Activated gamma-delta T cell (primary cell): ENCODE data around the gene GLB1L.
"Not testable (repeated sequence)": the region's sequence is repeated elsewhere in the genome, so short reads cannot be mapped to it uniquely, and the experiment has no call there.

Experiments
- DNase-seq: peaks from one replicate; lab custom pipeline; 2025; lab: John Stamatoyannopoulos, UW

The GLB1L gene

DNA sequence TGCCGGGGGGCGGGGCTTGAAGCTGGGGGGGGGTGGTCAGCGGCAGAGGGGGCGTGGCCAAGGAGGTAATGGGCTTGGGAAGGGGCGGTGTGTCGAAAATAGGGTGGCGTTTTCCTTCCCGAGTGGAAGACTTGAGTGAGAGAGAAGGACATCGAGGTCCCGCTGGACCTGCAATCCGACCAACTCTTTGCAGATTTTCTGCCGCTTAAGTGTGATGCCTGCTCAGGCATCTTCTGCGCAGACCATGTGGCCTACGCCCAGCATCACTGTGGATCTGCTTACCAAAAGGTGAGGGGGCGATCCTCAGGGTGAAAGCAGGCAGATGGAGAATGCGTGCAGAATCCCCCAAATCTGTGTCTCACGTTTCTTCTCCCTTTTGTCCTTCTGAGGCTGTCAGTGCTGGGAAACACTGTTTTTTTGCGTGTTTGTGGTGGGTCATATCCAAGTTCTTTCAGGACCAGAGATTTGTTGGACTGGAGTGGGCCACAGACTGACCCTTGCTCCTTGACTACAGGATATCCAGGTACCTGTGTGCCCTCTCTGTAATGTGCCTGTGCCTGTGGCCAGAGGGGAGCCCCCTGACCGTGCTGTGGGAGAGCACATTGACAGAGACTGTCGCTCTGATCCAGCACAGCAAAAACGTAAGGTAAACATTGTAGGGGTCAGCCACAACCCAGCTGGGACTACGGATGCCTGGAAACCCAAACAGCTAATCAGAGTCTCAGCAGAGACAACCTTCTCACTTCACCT lies 37.9 kb downstream of the GLB1L start:
- DNase-seq = no peak

DNA sequence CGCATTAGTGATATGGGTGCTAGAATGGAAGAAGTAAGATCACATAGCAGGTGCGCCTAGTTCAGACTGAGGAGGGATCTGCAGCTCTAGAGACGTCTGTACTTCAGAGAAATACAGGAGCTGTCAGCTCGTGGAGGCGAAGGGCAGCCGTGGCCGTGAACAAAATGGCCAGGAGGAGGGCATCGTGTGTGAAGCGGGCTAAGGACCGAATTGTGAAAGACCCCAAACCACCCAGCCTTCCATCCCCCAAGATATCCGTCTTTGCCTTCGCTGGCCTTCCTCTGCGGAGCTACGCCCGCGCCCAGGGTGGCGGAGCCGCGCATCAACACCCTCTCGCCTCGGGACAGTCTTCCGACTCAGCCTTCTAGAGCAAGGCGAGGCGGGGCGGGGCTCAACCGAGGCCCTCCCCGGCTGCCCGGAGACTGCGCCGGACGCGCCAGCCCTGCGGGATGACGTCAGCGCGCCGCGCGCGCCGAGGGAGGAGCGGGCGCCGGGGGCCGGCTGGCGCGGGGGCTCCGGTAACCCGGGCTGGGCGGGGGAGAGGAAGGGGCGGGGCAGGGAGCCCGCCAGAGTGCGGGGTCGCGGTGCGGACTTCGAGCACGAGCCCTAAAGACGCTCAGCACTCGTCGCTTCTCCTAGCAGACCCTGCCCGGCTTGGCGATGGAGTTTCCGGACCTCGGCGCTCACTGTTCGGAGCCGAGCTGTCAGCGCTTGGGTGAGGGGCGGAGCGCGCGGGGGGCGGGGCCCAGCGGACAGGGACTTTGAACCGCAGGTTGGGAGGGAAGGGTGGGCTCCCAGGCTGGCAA lies 38.7 kb downstream of the GLB1L start, which contains the start of gene ZFAND2B:
ZFAND2B (plus strand) TSS at position 455 of the 806 bp plus-strand sequence; CDS start at position 661, 206 bp downstream.
- peak; percentile 94 for DNase-seq

DNA sequence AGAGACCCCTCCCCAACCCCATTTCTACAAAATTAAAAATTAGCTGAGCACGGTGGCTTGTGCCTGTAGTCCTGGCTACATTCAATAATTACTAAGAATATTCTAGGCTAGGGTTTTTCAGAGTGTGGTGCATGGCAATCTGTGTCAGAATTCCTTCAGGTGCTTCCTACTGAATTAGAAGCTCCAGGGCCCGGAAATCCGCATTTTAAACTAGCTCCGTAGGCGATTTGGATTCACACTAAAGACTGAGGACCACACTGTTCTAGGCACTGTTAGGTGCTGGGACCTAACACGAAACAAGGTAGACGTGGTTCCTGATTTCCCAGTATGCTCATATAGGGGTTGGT lies 39.3 kb downstream of the GLB1L start:
- DNase-seq = no peak

DNA sequence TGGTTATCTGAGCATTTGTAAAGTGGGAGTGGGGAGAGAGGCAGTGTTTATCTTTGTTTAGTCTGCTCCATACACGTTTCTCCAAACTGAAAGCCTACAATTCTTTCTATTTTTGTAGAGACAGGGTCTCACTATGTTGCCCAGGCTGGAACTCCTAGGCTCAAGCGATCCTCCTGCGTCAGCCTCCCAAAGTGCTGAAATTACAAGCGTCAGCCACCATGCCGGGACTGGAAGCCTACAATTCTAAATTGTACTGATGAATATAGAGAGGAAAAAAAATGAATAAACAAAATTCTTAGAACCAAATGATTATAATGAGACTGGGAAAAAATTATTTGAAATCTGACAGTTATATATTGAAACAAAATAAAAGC lies 40.1 kb downstream of the GLB1L start:
- no peak for DNase-seq

DNA sequence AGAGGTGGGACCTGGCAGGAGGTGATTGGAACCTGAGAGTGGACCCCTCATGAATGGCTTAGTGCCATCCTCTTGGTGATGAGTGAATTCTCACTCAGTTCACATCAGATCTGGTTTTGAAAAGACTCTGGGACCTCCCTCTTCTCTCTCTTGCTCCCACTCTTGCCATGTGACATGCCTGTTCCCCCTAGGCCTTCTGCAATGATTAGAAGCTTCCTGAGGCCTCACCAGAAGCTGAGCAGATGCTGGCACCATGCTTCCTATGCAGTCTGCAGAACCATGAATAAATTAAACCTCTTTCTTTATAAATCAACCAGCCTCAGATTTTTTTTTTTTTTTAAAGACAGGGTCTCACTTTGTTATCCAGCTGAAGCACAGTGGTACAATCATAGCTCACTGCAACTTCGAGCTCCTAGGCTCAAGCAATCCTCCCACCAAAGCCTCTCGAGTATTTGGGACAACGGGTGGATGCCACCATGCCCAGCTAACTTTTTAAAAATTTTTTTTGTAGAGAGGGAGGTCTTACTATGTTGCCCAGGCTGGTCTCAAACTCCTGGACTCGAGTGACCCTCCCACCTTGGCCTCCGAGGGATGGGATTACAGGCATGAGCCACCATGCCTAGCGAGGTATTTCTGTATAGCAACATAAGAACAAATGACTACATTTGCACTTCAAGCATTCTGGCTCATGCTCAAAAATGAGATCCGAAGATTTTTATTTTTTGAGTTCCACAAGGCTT lies 40.6 kb downstream of the GLB1L start:
- no peak for DNase-seq

DNA sequence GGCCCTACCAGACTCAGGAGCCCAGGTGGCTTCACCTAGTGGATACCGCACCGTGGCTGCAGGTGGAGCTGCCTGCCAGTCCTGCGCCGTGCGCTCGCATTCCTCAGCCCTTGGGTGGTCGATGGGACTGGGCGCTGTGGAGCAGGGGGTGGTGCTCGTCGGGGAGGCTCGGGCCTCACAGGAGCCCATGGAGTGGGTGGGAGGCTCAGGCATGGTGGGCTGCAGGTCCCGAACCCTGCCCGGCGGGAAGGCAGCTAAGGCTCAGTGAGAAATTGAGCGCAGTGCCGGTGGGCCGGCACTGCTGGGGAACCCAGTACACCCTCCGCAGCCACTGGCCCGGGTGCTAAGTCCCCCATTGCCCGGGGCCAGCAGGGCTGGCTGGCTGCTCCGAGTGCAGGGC lies 43.9 kb downstream of the GLB1L start:
- not testable (repeated sequence) for DNase-seq

DNA sequence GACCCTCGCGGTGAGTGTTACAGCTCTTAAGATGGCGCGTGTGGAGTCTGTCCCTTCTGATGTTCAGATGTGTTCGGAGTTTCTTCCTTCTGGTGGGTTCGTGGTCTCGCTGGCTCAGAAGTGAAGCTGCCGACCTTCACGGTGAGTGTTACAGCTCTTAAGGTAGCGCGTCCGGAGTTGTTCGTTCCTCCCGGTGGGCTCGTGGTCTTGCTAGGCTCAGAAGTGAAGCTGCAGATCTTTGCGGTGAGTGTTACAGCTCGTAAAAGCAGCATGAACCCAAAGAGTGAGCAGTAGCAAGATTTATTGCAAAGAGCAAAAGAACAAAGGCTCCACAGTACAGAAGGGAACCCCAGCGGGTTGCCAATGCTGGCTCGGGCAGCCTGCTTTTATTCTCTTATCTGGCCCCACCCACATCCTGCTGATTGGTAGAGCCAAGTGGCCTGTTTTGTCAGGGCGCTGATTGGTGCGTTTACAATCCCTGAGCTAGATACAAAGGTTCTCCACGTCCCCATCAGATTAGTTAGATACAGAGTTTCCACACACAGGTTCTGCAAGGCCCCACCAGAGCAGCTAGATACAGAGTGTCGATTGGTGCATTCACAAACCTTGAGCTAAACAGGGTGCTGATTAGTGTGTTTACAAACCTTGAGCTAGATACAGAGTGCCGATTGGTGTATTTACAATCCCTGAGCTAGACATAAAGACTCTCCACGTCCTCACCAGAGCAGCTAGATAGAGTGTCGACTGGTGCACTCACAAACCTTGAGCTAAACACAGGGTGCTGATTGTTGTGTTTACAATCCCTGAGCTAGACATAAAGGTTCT lies 44.5 kb downstream of the GLB1L start:
- DNase-seq = not testable (repeated sequence)

DNA sequence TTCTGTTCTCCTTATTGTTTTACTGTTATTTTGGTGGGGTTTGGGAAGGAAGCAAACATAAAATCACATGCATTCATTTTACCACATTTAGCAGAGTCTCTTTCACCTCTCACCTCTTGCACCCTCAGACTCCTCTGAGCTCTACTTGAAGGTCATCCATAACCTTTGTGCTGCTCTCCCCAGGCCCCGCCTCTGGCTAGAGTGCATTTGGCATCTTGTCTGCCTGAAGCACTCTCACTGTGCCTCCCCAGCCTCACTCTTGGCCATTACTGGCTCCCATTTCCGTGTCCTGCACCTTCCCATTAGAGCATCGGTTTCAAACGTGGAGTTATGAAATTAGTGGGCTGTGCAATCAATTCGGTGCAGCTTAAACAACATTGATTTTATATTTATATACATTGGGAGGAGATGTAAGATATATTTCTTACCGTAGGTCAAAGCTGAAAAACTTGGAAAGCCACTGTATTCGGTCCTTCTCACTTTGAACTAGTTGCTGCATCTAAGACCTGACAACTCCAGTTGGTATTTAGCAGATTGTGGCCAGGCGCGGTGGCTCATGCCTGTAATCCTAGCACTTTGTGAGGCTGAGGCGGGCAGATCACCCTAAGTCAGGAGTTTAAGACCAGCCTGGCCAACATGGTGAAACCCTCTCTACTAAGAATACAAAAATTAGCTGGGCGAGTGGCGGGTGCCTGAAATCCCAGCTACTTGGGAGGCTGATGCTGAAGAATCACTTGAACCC lies 45.6 kb downstream of the GLB1L start:
- no peak for DNase-seq

DNA sequence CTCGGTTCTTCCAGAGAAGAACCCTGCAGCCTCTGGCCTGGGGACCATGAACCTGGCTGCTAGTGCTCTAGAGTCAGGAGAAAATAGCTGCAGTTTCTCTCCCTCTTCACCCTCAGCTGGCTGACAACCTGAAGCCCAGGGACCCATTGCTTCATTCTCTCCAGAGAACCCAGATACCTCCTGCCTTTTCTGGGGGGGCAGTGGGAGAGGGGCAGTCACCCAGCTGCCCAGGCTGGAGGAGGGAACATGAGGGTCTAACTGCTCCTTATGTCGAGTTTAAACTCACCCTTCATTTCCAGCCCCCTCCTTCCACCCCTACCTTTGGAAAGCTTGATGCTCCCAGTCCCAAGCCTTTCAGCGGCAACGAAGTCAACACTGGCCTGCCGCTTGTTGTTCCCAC lies 46.3 kb downstream of the GLB1L start:
- DNase-seq = no peak

DNA sequence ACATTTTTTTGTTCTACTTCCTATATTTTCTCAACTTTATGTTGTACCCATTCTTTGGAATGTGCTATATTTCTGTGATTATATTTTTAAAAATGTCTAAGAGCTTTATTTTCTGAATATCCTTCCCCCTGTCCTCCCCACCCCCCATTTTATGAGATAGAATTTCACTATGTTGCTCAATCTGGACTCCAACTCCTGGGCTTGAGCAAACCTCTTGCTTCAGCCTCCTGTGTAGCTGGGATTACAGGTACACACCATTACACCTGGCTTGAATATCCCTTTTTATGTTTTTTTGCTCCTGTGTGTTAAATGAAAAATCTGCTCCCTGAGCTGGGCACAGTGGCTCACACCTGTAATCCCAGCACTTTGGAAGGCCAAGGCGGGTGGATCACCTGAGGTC lies 47.9 kb downstream of the GLB1L start:
- DNase-seq = no peak

DNA sequence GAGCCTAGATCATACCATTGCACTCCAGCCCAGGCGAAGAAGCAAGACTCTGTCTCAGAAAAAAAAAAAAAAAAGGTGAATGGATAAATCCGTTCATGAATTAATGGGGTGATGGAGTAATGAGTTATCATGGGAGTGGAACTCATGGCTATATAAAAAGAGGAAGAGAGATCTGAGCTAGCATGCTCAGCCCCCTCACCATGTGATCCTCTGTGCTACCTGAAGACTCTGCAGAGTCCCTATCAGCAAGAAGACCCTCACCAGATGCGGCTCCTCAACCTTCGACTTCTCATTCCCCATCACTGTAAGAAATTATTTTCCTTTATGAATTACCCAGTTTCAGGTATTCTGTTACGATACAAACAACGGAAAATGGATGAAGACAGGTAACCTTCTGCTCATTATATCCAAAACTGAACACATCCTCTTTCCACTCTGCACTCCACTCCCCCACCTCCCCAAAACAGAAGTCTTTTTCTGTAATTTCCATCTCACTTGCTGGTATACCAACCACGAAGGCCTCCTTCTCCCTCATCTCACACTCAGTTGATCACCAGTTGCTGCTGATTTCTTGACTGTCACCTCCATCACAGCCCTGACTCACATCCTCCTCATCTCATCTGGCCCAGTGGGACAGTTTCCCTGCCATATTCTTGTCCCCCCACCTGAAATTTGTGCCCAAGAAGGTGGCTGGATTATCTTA lies 58.3 kb downstream of the GLB1L start:
- DNase-seq = no peak
